Esophagus mucosa (tissue), 1 donor: ENCODE measurements around the gene CD28. TPM values are rescaled to one million over a fixed set of nuclear protein-coding genes. Genes with fewer than 3 reads are reported as not detected.

Experiments
- ATAC-seq: fragments of 200-7000 bp; cut with Tn5 transposase; one replicate; pipeline ENCODE4 v1.9.1; 2020
- total RNA-seq: library from RNA; stranded (reverse); gene quantifications from one replicate; pipeline ENCODE4 v1.2.4, GENCODE V29; 2023
- donor health status: DM: yes; HTN: yes; CAD: no.

CD28 gene
- total RNA-seq, 1 donor from 2014 or later, result 0.28 TPM

DNA sequence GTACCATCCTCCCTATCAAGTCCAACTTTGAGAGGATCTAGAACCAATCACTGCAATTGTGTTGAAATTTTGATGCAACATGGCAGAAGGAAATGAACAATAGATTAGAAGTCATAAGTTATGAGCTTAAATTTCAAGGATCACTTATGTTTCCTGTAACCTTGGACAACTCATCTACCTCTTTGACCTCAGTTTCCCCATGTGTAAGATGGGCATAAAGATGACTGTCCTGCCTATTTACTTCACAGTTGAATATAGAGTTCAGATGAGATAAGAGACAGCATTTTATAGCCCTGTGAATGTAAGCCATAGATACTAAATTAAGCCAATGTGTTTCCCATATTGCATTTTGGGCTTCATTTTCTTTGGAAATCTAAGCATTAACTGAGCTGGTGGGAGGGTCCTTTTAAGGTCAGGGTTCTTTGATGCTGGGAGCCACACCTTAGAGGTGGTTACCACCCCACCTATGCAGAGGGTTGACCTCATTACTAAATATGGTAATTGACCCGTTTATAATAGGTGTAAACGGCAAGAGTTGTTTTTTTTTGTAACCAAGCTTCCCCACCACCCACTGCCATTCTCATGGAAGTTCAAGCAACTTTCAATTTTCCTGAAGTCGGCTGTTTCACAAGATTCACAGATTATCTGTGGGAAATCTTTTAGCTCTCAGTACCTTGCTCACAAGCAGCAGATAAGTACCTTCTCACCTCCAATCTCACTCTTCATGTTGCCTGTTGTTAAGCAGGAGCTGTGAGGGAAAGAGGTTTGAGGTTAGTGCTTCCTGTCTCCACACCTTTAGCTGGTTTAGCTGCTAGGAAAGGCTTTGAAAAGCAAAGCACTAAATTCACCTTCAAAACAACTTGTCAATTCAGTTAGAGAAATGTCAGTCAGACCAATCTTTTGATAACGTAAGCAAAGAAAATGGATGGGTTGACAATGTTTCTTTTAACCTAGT lies 13.3 kb downstream of the CD28 start:
- no peak for ATAC-seq

DNA sequence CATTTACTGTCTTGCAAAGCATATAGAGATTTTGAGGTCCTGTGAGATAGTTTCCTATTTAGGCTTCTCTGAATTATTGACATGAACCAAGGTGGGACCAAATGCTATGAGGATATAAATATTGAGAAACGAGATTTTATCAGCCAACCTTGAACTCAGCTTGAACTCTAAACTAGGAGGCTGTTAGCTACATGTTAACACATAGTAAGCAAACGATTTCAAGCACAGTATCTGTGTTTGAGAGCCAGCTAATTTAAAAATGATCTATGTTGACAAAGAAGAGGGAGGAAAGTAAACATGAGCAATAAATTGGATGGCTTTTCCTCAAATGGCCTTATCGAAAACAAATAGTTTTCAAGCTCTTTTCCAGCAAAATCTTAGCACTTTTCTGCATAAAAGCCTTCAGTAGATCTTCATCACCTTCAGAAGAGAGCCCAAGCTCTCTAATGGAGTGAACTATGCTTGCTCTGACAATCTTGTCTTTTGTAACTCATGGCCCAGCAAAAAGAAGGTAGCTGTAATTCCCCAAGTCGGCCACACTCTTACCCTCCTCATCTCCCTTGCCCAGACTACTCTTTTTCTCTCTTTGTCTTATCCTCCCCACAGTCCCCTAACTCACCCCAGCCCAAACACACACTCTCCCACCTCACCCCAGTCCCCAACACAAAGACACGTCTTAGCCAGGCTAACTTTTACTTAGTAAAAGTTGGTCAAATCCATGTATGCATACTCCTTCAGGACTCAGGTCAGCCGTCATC lies 14.7 kb downstream of the CD28 start:
- ATAC-seq, result no peak

DNA sequence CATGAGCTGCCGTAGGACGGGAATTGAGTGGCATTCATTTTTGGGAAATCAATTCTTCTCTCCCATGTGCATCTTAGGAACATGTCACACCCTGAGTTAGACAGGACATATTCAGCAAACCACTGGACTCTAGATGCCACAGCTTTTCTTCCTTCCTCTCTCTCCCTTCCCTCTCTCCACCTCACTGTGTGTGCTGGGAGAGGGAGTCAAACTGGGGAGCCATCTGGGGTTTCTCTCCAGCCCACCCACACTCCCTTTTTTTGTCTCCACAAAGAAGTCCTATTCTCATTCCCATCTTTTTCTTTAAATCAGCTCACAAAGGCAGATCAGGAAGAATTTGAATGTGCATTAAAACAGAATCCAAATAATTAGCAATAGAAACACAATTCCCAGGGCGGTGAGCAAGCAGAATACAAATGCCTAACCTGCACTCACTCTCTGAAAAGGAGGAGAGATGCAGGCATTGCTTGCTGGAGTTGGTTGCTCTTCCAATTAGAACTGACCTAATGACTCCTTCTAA lies 15.4 kb downstream of the CD28 start:
- ATAC-seq, result no peak

GRCh38 chr2:203722411-203722810 lies 16.0 kb downstream of the CD28 start:
- ATAC-seq, result no peak

- no peak for ATAC-seq
Observed at GRCh38 chr2:203728321-203728720, 21.9 kb downstream of the CD28 start.

GRCh38 chr2:203730076-203730729 lies 23.8 kb downstream of the CD28 start:
- no peak for ATAC-seq

DNA sequence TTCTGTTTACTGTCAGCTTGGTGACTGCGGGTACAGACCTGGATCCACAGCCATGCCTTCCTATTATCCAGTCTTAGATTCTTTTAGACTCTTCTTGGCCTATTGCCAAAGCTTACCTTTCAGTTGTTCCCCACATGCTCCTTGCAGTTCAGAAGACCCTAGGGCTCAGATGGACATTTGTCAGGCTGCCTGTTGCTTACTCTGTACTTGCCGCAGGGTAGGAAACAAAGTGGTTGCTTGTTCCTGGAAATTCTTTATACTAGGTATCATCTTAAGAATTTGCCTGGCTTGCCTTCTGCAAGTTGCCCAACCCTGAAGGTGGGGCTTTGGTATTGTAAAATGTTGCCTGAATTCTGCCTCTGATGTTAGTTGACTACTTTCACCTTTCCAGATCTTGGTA lies 24.4 kb downstream of the CD28 start:
- ATAC-seq, result no peak

- no peak for ATAC-seq
Observed at GRCh38 chr2:203732092-203732952, 25.9 kb downstream of the CD28 start.

GRCh38 chr2:203732953-203733510 lies 26.6 kb downstream of the CD28 start:
- ATAC-seq, result no peak

DNA sequence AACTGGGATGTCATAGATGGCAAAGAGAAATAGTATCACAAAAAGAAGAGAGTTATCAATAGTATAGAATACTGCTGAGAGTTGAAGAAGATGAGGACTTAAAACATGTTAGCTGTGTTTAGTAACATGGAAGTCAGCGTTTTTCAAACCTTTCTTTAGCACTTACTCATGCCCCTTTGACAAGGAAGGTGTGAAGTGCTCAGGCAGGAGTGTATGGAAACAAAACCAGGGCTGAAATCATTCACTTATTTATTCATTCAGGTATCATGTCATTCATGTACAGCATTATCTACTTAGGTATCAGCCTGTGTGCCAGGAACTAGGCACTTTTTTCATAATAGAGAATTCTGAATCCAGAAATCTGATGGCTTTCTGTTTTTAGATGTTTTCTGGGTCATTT lies 27.2 kb downstream of the CD28 start:
- ATAC-seq, result no peak

DNA sequence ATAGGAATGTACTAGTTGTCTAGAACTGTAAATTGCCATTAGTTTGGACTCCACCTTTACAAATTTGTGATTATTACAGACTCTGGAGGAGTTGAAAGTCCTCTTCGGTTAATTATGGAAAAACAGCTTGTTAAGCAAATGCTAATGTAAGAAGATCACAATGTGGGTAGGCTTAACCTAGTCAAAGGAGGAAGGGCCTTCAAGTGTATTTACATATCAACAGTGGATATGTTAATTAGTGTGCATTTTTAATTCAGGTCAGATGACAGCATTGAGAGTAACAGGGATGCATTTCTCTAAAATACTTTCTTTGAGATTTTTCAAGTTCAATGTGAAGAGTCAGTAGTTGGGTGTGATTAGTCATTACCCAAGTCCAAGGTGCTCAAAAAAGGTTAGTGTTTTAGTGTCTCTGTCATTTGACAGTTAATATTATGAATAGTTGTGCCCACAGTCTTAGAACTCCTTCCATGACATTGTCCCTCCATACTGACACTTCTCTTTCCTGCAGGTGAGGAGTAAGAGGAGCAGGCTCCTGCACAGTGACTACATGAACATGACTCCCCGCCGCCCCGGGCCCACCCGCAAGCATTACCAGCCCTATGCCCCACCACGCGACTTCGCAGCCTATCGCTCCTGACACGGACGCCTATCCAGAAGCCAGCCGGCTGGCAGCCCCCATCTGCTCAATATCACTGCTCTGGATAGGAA lies 28.0 kb downstream of the CD28 start:
- ATAC-seq, result no peak

DNA sequence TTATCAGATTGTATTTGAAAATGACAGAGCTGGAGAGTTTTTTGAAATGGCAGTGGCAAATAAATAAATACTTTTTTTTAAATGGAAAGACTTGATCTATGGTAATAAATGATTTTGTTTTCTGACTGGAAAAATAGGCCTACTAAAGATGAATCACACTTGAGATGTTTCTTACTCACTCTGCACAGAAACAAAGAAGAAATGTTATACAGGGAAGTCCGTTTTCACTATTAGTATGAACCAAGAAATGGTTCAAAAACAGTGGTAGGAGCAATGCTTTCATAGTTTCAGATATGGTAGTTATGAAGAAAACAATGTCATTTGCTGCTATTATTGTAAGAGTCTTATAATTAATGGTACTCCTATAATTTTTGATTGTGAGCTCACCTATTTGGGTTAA lies 30.9 kb downstream of the CD28 start:
- ATAC-seq, result no peak

DNA sequence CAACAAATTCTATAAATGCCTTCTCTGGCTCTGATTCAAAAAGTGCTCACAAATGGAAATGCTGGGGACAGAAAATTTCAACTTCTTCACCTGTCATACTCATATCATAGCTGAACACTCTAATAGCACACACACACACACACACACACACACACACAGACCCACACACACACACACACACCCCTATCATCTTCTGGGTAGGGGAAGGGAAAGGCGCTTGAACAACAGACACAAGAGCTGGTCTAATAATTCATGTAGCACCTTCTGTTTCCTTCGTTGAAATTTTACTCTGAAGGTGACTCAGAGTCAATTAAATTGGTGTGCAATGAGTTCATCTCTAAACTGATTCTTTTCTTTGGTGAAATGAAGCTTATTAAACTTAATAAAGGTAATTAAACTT lies 32.9 kb downstream of the CD28 start:
- ATAC-seq, result no peak

GRCh38 chr2:203740871-203741281 lies 34.4 kb downstream of the CD28 start:
- ATAC-seq, result no peak

DNA sequence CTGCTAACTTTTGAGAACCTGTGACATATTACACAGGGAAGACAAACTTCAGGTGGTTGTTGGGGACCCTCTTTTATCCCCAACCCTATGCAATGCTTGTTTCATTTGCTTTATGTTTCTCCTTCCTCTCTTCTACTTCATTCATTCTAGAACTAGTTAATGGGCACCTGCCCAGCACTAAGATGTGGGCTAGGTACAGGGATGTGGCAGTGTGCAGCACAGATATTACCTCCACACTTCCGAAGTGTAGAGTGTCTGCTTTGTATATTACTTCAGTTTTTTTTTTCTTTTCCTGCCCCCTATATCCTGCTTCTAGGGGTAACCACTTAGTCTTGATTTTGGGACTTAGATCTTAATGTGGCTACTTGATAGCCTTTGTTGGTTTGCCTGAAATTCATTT lies 35.1 kb downstream of the CD28 start:
- no peak for ATAC-seq

DNA sequence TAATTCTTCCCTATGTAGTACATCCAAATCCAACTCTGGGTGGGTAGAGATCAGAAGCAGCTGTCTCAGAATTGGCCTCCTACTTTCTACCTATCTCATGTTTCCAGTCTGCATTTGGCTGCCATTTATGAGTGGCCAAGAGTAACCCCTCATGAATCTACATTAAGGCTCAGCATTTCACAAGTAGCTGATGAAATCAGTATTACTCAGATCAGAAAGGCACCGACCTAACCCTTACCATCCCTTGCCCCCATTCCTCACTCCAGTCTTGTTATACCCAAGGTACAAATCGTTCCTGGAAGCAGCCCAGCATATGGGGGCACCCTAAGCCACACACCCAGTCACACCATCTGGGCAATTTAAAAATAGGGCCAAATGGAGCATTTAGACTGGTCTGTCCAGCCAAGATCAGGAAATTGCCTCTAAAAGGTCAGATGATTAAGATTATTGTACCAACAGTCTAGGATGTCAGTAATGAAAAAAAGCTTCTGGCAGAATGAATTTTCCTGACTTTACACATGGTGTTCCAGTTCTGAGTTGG lies 37.1 kb downstream of the CD28 start:
- no peak for ATAC-seq

DNA sequence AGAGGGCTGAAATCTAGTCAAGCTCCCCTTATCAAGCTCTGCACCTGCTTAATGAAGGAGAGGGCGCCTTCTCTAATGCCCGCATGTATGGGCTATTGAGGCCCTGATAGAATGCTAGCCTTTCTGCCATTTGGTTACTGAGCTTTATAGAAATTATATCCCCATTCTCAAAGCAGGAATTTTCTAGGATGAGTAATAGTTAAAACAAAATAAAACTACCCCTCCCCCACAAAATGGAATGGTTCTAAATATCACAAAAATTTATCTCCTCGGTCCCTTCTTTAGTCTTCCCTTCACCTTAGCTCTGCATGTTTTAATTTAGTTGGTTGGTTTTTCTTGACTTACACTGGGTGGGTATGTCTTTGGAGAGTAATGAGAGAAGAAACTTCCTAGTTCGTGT lies 37.7 kb downstream of the CD28 start:
- ATAC-seq, result no peak

DNA sequence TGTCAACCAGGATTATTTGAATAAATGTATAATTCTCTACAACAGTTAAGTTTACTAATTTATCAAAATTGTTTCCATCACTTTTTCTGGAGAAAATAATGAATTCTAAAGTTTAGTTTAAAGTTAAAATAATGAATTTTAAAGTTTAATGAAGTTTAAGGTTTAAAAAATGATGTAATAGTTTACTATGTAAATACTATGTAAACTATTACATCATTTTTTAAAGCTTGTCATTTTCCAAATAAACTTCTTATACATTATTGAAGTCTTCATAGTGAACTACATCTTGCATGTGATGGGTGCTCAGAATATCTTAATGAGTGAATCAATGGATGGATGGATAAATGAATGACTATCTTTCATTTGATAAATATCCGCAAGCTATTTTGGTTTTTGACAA lies 38.8 kb downstream of the CD28 start:
- ATAC-seq, result no peak

- ATAC-seq, result no peak
Observed at GRCh38 chr2:203748331-203749126, 42.1 kb downstream of the CD28 start.
